Keratinocyte (primary cell): ENCODE measurements around the gene PPP2R1A. TPM values are rescaled to one million over a fixed set of nuclear protein-coding genes. Genes with fewer than 3 reads are reported as not detected.

Source experiments
- DNase-seq: peaks from one replicate; pipeline ENCODE4 v3.0.0-alpha.2; 2011; ENCODE audit warnings: low read depth, missing footprints, low spot score
- FAIRE-seq: peaks from 2 replicates; lab custom pipeline; 2011; peaks lifted over from hg19 to GRCh38; lab: Jason Lieb, UNC
- H2AFZ ChIP-seq: 2 replicates; pipeline ENCODE4 v1.6.0; 2012; ENCODE audit warnings: low read length, control low read depth, inconsistent platforms; ENCODE audit not compliant: control insufficient read depth
- H3K27ac ChIP-seq: 2 replicates; pipeline ENCODE4 v1.5.1; 2011; ENCODE audit warnings: low read length; ENCODE audit not compliant: control insufficient read depth, insufficient read depth
- H3K27me3 ChIP-seq: 3 replicates; pipeline ENCODE4 v1.6.0; 2011; ENCODE audit warnings: low read length; ENCODE audit not compliant: control insufficient read depth, insufficient read depth; ENCODE audit errors: extremely low read depth
- H3K36me3 ChIP-seq, 2 experiments: 2 replicates in 1 of 2; 3 replicates in 1 of 2; pipeline ENCODE4 v1.5.1; 2011; ENCODE audit warnings: low read length in 2 of 2, mild to moderate bottlenecking in 1 of 2; ENCODE audit not compliant: control insufficient read depth in 2 of 2, insufficient read depth in 2 of 2; ENCODE audit errors: extremely low read depth in 1 of 2
- H3K4me1 ChIP-seq: 3 replicates; pipeline ENCODE4 v1.5.1; 2011; ENCODE audit warnings: low read length; ENCODE audit not compliant: control insufficient read depth, insufficient read depth; ENCODE audit errors: extremely low read depth
- H3K4me2 ChIP-seq: 3 replicates; pipeline ENCODE4 v1.6.0; 2011; ENCODE audit warnings: low read depth, low read length; ENCODE audit not compliant: control insufficient read depth, insufficient read depth; ENCODE audit errors: extremely low read depth
- H3K4me3 ChIP-seq, 3 experiments: fragments of 200-600 bp in 1 of 3; sonication (generic) in 1 of 3; 2 replicates in 2 of 3; 3 replicates in 1 of 3; pipeline ENCODE4 v1.5.1; 2011 to 2016; ENCODE audit warnings: low read length in 3 of 3, mild to moderate bottlenecking in 3 of 3, control low read depth in 2 of 3, inconsistent platforms in 1 of 3, low read depth in 1 of 3, mixed read lengths in 1 of 3, mixed run types in 1 of 3, moderate library complexity in 1 of 3; ENCODE audit not compliant: control insufficient read depth in 2 of 3, insufficient read depth in 2 of 3; ENCODE audit errors: extremely low read depth in 1 of 3
- H3K79me2 ChIP-seq: 2 replicates; pipeline ENCODE4 v1.6.0; 2012; ENCODE audit warnings: low read length; ENCODE audit not compliant: control insufficient read depth, insufficient read depth
- H3K9ac ChIP-seq: 3 replicates; pipeline ENCODE4 v1.6.0; 2011; ENCODE audit warnings: low read length; ENCODE audit not compliant: control insufficient read depth, insufficient read depth; ENCODE audit errors: extremely low read depth
- H3K9me1 ChIP-seq: 3 replicates; pipeline ENCODE4 v1.6.0; 2011; ENCODE audit warnings: low read length; ENCODE audit not compliant: control insufficient read depth, insufficient read depth; ENCODE audit errors: extremely low read depth
- H3K9me3 ChIP-seq: 2 replicates; pipeline ENCODE4 v1.5.1; 2012; ENCODE audit warnings: low read depth, low read length; ENCODE audit not compliant: control insufficient read depth
- H4K20me1 ChIP-seq: 3 replicates; pipeline ENCODE4 v1.6.0; 2011; ENCODE audit warnings: low read length; ENCODE audit not compliant: control insufficient read depth, insufficient read depth; ENCODE audit errors: extremely low read depth
- CTCF ChIP-seq, 3 experiments: IDR thresholded peaks in 1 of 3; conservative IDR thresholded peaks in 1 of 3; optimal IDR thresholded peaks in 1 of 3; 2 replicates in 2 of 3; 3 replicates in 1 of 3; pipeline versions ENCODE3 to v1.5.1; 2011; ENCODE audit warnings: low read length in 3 of 3, mild to moderate bottlenecking in 3 of 3, moderate library complexity in 2 of 3, control low read depth in 1 of 3, inconsistent platforms in 1 of 3; ENCODE audit not compliant: insufficient read depth in 2 of 3; ENCODE audit errors: extremely low read depth in 1 of 3
- EZH2 ChIP-seq: IDR thresholded peaks from one replicate; pipeline ENCODE4 v1.6.1; 2012; ENCODE audit warnings: inconsistent platforms, mild to moderate bottlenecking, low read length, moderate library complexity
- dilution Hi-C: fragments of 300-500 bp; cut with MboI; formaldehyde crosslinking; loops from one replicate; pipeline ENCODE4 v1.7.0; 2020; ENCODE audit warnings: low sequenced_read_pairs; ENCODE audit not compliant: extremely low pct_ligation_motif_present
- polyA plus RNA-seq, 5 experiments: library from polyadenylated mRNA; depleted of rRNA in 3 of 5; stranded (reverse) in 3 of 5; stranded (forward) in 1 of 5; unstranded in 1 of 5; fragments of >200 nt; gene quantifications; 1 replicate in 1 of 5; 2 replicates in 3 of 5; 3 replicates in 1 of 5; pipeline versions ENCODE4 v1.2.1 to v1.2.3, GENCODE V29; 2011 to 2012; ENCODE audit warnings: missing spikeins in 2 of 5, low read depth in 1 of 5, low replicate concordance in 1 of 5

PPP2R1A gene
- polyA plus RNA-seq, 1 donor (not counting 4 experiments of a cell fraction or from before 2014, with no cell fraction given), result 130 TPM

- Histone ChIP-seq H2AFZ (no peak overlapping the region), H3K9me1 (no peaks in the 10 kb centered on the region), H3K27me3 (no peaks in the 10 kb centered on the region), H3K4me1 (peaks cover 3% of the 10 kb centered on the region), H3K4me3 (no peak overlapping the region), H4K20me1 (no peaks in the 10 kb centered on the region), H3K36me3 (peaks cover 2 to 5% of the 10 kb centered on the region in 2 experiments), H3K4me2 (peak overlapping the region; percentile 86), H3K9me3 (no peaks in the 10 kb centered on the region), H3K27ac (no peak overlapping the region), H3K9ac (no peak overlapping the region), H3K79me2 (peaks cover 6% of the 10 kb centered on the region)
- dilution Hi-C loops, result no loop called here
- TF ChIP-seq EZH2 (no peak), CTCF (optimal IDR thresholded peaks at IDR 0.05 in 1 of 3, IDR thresholded peaks at IDR 0.05 in 1 of 3, conservative IDR thresholded peaks at IDR 0.05 in 1 of 3; ENCODE audit: extremely low read depth in 1 of 3, insufficient read depth in 2 of 3, low read length in 3 of 3) (no peak)
- DNase-seq (no peak), FAIRE-seq (no peak)
Observed at GRCh38 chr19:52172347-52172746, 17.5 kb upstream of the PPP2R1A start.

DNA sequence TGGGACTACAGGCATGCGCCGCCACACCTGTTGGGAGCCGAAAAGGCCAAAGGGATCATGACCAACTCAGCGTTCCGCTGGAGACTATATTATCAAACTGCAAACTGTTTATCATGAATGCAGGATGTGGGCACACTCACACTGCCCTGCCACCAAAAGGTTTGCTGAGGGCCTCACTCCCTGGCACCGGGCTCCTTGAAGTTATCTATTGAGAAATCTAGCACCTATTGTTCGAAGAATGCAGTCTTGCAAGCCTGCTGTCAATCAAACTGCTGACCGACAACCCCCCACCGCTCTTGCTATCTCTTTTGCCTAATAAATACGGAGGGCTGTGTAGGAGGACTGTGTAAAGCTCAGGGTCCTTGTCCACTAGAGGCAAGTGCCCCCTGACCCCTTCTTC is 13.3 kb upstream of the PPP2R1A start:
- Histone ChIP-seq H3K9me1 (no peaks in the 10 kb centered on the region), H3K27ac (no peak overlapping the region)

More for the DNA sequence above, 13.3 kb upstream of the PPP2R1A start:
- TF ChIP-seq CTCF (optimal IDR thresholded peaks at IDR 0.05 in 1 of 3, IDR thresholded peaks at IDR 0.05 in 1 of 3, conservative IDR thresholded peaks at IDR 0.05 in 1 of 3; ENCODE audit: extremely low read depth in 1 of 3, insufficient read depth in 2 of 3, low read length in 3 of 3) (no peak), EZH2 (no peak)
- H3K27me3 ChIP-seq, result no peaks in the 10 kb centered on the region
- no peak overlapping the region for H3K9ac ChIP-seq
- no peaks in the 10 kb centered on the region for H3K79me2 ChIP-seq
- no peaks in the 10 kb centered on the region for H3K36me3 ChIP-seq
- H4K20me1 ChIP-seq, result no peaks in the 10 kb centered on the region
- H2AFZ ChIP-seq, result no peak overlapping the region
- no peak for FAIRE-seq
- H3K4me1 ChIP-seq, result peaks cover 3% of the 10 kb centered on the region
- H3K4me2 ChIP-seq, result no peak overlapping the region
- H3K4me3 ChIP-seq, result no peak overlapping the region
- no peaks in the 10 kb centered on the region for H3K9me3 ChIP-seq
- no peak for DNase-seq
- dilution Hi-C loops, result no loop called here
